SHP77 treated with DMSO at 0.1 percent for 48 hours (cell line): ENCODE measurements around the gene HPD.

ENCODE experiments used
- DNase-seq: peaks from one replicate; lab custom pipeline; 2025; lab: John Stamatoyannopoulos, UW

HPD gene

GRCh38 chr12:121828826-121829225 lies 29.8 kb downstream of the HPD start:
- no peak for DNase-seq

- no peak for DNase-seq
Observed at GRCh38 chr12:121828306-121828705, 30.4 kb downstream of the HPD start.

DNA sequence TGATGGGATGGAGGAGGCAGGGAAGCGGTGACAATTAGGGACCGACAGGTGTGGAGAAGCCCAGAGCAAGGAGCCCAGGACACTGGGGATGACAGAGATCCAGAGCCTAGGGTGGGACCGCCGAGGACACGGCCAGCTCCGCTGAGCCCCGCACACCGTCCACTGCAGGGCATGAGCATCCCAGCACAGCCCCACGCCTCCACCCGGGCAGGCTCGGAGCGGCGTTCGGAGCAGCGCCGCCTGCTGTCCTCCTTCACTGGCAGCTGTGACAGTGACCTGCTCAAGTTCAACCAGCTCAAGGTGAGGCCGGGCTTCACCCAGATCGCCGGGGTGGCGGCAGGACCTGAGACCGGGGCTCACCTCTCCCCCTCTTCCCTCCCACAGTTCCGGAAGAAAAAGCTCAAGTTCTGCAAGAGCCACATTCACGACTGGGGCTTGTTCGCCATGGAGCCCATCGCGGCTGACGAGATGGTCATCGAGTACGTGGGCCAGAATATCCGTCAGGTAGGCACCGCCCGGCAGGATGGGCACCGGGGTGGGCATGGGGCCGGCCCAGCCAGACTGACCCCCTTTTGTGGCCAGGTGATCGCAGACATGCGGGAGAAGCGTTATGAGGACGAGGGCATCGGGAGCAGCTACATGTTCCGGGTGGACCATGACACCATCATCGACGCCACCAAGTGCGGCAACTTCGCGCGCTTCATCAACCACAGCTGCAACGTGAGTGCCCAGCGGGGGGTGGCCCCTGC lies 31.1 kb downstream of the HPD start:
- DNase-seq = no peak

GRCh38 chr12:121826318-121827150 lies 32.1 kb downstream of the HPD start:
- DNase-seq = no peak

- no peak for DNase-seq
Observed at GRCh38 chr12:121825041-121825523, 33.6 kb downstream of the HPD start.

DNA sequence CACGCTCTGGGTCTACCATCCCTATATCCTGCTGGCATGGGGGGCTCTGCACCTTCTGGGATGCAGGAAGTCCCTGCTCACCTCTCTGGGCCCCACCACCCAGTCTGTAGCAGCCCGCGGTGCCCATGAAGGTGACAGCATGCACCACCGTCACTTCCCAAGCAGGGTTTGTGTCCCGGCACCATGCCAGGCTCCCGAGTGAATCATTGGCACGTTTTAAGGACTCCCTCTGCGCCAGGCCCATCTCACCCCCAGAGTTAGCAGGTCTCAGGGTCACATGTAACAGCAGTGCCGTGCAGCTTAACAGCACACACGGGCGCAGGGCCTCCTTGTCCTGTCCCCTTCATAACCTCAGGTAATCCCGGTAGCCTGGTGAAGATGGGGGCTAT lies 34.9 kb downstream of the HPD start:
- no peak for DNase-seq

GRCh38 chr12:121823101-121823726 lies 35.4 kb downstream of the HPD start:
- no peak for DNase-seq

DNA sequence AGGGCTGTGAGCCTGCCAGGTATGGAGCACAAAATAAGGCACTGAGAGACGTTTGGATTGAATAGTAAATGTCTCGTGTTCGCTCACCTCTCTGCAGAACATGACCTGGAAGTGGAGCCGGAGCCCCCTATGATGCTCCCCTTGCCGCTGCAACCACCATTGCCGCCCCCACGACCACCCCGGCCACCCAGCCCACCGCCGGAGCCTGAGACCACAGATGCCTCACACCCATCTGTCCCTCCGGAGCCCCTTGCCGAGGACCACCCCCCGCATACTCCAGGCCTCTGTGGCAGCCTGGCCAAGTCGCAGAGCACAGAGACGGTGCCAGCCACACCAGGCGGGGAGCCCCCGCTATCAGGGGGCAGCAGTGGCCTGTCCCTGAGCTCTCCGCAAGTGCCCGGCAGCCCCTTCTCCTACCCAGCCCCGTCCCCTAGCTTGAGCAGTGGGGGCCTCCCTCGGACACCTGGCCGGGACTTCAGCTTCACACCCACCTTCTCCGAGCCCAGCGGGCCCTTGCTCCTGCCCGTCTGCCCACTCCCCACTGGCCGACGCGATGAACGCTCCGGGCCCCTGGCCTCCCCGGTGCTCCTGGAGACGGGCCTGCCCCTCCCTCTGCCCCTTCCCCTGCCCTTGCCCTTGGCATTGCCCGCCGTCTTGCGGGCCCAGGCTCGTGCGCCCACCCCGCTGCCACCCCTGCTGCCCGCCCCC lies 36.1 kb downstream of the HPD start:
- no peak for DNase-seq

DNA sequence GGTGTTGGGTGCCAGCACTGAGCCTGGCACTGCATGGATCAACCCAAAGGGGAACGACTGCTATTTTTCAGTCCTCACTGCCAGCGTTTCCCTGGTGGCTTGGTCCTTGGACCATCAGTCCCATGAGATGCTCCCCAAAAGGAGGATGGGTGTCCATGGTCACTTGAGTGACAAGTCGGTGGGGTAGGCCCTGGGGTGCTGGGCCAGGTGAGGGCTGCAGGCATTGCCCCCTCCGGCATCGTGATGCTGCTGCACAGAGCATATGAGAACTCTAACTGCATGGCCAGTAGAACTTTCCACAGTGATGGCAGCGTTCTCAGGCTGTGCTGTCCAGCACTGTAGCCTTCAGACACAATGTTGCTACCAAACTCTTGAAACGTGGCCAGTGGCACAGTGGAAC lies 38.6 kb downstream of the HPD start:
- no peak for DNase-seq

DNA sequence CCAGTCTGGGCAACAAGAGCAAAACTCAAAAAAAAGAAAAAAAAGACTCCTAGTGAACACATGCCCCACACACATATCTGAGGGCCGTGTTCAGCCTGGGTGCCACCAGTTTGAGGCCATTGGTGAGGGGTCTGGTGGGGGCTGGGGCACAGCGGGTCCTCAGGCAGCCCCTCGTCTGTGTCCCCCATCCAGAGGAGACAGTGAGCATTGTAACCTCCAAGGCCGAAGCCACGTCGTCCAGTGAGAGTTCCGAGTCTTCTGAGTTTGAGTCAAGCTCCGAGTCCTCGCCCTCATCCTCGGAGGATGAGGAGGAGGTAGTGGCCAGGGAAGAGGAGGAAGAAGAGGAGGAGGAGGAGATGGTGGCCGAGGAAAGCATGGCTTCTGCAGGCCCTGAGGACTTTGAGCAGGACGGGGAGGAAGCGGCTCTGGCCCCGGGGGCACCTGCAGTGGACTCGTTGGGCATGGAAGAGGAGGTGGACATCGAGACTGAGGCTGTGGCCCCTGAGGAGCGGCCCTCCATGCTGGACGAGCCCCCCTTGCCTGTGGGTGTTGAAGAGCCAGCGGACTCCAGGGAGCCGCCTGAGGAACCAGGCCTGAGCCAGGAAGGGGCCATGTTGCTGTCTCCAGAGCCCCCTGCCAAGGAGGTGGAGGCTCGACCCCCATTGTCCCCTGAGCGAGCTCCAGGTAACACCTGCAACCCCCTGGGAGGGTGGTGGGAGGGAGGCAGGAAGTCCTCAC lies 39.3 kb downstream of the HPD start:
- DNase-seq = no peak

DNA sequence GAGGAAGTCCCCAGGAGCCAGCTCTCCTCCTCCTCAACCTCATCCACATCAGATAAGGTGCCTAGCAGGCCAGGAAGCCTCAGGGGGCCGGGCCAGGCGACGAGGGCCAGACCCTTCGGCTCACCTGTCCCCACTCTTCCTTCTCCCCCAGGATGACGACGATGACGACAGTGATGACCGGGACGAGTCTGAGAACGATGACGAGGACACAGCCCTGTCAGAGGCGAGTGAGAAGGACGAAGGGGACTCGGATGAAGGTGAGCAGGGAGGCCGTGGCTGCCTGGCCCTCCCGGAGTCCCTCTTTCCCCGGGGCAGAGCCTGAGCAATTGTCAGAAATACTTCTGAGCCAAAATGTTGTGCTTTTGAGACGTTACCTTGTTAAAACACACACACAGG lies 41.0 kb downstream of the HPD start:
- DNase-seq = no peak

DNA sequence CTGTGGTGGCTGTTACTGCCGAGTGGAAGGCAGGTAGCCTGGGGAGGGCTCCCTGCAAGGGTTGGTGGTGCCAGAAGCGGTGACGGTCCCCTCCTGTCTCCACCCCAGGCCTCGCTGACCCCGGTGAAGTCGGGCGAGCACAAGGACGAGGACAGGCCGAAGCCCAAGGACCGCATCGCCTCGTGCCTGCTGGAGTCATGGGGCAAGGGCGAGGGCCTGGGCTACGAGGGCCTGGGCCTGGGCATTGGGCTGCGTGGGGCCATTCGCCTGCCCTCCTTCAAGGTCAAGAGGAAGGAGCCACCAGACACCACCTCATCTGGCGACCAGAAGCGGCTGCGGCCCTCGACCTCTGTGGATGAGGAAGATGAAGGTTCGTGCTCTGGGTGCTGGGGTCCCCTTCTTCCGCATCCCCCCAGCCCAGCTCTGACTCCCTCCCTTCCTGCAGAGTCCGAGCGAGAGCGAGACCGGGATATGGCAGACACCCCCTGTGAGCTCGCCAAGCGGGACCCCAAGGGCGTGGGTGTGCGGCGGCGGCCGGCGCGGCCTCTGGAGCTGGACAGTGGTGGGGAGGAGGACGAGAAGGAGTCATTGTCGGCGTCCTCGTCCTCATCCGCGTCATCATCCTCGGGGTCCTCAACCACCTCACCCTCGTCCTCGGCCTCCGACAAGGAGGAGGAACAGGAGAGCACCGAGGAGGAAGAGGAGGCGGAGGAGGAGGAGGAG lies 41.6 kb downstream of the HPD start:
- no peak for DNase-seq

GRCh38 chr12:121815263-121815662 lies 43.4 kb downstream of the HPD start:
- DNase-seq = no peak

- DNase-seq = no peak
Observed at GRCh38 chr12:121814429-121815119, 44.1 kb downstream of the HPD start.

DNA sequence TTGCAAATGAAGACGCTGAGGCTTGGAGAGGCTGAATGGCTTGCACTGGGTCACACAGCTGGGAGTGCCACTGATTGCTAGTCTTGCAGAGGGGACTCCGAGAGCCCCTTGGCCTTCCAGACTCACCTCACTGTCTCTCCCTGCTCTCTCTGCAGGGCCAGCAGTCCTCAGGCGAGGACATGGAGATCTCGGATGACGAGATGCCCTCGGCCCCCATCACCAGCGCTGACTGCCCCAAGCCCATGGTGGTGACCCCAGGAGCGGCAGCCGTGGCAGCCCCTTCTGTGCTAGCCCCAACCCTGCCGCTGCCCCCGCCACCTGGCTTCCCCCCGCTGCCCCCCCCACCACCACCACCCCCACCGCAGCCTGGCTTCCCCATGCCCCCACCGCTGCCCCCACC lies 44.7 kb downstream of the HPD start:
- DNase-seq = no peak

GRCh38 chr12:121812921-121813896 lies 45.5 kb downstream of the HPD start:
- DNase-seq = no peak

- no peak for DNase-seq
Observed at GRCh38 chr12:121812320-121812871, 46.3 kb downstream of the HPD start.

- no peak for DNase-seq
Observed at GRCh38 chr12:121811434-121812319, 47.0 kb downstream of the HPD start.
